Liver (tissue), 9 donors: ENCODE results near the gene XYLT2. TPM values are rescaled to one million over a fixed set of nuclear protein-coding genes. Genes with fewer than 3 reads are reported as not detected.
A peak's percentile ranks its signal among the peaks of the same experiment; 100 is the strongest.

ENCODE experiments used
- DNase-seq: peaks from one replicate; pipeline ENCODE4 v3.0.0-alpha.2; 2017; ENCODE audit warnings: low spot score
- H3K27ac ChIP-seq, 2 donors: one replicate each; pipeline ENCODE4 v1.7.0; 2013; ENCODE audit warnings: inconsistent platforms in 2 of 2, low read length in 2 of 2, control low read depth in 1 of 2, low read depth in 1 of 2, mild to moderate bottlenecking in 1 of 2
- H3K27me3 ChIP-seq, 4 donors: one replicate each; pipeline versions ENCODE4 v1.6.1 to v1.7.0; 2013; ENCODE audit warnings: low read length in 3 of 4, inconsistent platforms in 1 of 4, mild to moderate bottlenecking in 1 of 4, moderate library complexity in 1 of 4; ENCODE audit not compliant: control insufficient read depth in 4 of 4, insufficient read depth in 4 of 4
- H3K36me3 ChIP-seq, 4 donors: one replicate each; pipeline versions ENCODE4 v1.6.1 to v1.7.0; 2013; ENCODE audit warnings: low read length in 3 of 4, mild to moderate bottlenecking in 3 of 4, low read depth in 1 of 4, moderate library complexity in 1 of 4; ENCODE audit not compliant: control insufficient read depth in 4 of 4, insufficient read depth in 3 of 4
- H3K4me1 ChIP-seq, 4 donors: one replicate each; pipeline versions ENCODE4 v1.6.1 to v1.7.0; 2013; ENCODE audit warnings: low read length in 3 of 4, mild to moderate bottlenecking in 3 of 4, moderate library complexity in 1 of 4; ENCODE audit not compliant: control insufficient read depth in 4 of 4, insufficient read depth in 4 of 4
- H3K4me3 ChIP-seq, 3 donors: one replicate each; pipeline versions ENCODE4 v1.6.1 to v1.7.0; 2013; ENCODE audit warnings: low read length in 3 of 3, control low read depth in 1 of 3, low read depth in 1 of 3, mild to moderate bottlenecking in 1 of 3
- H3K9ac ChIP-seq, 2 donors: one replicate each; pipeline ENCODE4 v1.7.0; 2013; ENCODE audit warnings: low read length in 2 of 2, mild to moderate bottlenecking in 2 of 2, moderate library complexity in 2 of 2, control low read depth in 1 of 2, low read depth in 1 of 2
- H3K9me3 ChIP-seq, 4 donors: one replicate each; pipeline versions ENCODE4 v1.6.1 to v1.7.0; 2013; ENCODE audit warnings: low read length in 3 of 4; ENCODE audit not compliant: control insufficient read depth in 4 of 4
- EGR1 ChIP-seq, 2 donors: IDR thresholded peaks; 2 replicates each; pipeline ENCODE4 v1.6.1; 2016 to 2018; ENCODE audit warnings: antibody characterized with exemption in 2 of 2, low read depth in 2 of 2
- FOXA1 ChIP-seq: IDR thresholded peaks from 2 replicates; pipeline ENCODE4 v1.6.1; 2016; ENCODE audit warnings: antibody characterized with exemption
- FOXA2 ChIP-seq: IDR thresholded peaks from 2 replicates; pipeline ENCODE4 v1.6.1; 2016; ENCODE audit warnings: antibody characterized with exemption
- GABPA ChIP-seq, 2 donors: IDR thresholded peaks in 1 of 2; conservative IDR thresholded peaks in 1 of 2; 2 replicates each; pipeline ENCODE4 v1.6.1; 2016; ENCODE audit warnings: antibody characterized with exemption in 2 of 2, mild to moderate bottlenecking in 1 of 2, moderate library complexity in 1 of 2
- HNF4G ChIP-seq: IDR thresholded peaks from 2 replicates; pipeline ENCODE4 v1.6.1; 2016; ENCODE audit warnings: antibody characterized with exemption
- JUND ChIP-seq, 2 donors: IDR thresholded peaks; 2 replicates each; pipeline ENCODE4 v1.6.1; 2016; ENCODE audit warnings: antibody characterized with exemption in 2 of 2
- NR2F2 ChIP-seq: IDR thresholded peaks from 2 replicates; pipeline ENCODE4 v1.6.1; 2016; ENCODE audit warnings: antibody characterized with exemption
- RAD21 ChIP-seq, 2 donors: IDR thresholded peaks; 2 replicates each; pipeline ENCODE4 v1.6.1; 2016; ENCODE audit warnings: antibody characterized with exemption in 2 of 2, mild to moderate bottlenecking in 2 of 2
- RXRA ChIP-seq, 2 donors: IDR thresholded peaks; 2 replicates each; pipeline ENCODE4 v1.6.1; 2017 to 2018; ENCODE audit warnings: antibody characterized with exemption in 2 of 2, mild to moderate bottlenecking in 1 of 2
- SP1 ChIP-seq: IDR thresholded peaks from 2 replicates; pipeline ENCODE4 v1.6.1; 2018; ENCODE audit warnings: antibody characterized with exemption, mild to moderate bottlenecking
- TAF1 ChIP-seq: conservative IDR thresholded peaks from 2 replicates; pipeline ENCODE4 v1.6.1; 2016; ENCODE audit warnings: antibody characterized with exemption, mild to moderate bottlenecking
- YY1 ChIP-seq: IDR thresholded peaks from 2 replicates; pipeline ENCODE4 v1.6.1; 2016; ENCODE audit warnings: antibody characterized with exemption, mild to moderate bottlenecking
- WGBS: extraction: QIAGEN DNeasy Blood & Tissue Kit; methylation state at CpG from one replicate; pipeline ENCODE4 v1.1.7; 2013; 5-methylcytosine and 5-hydroxymethylcytosine counted together
- polyA plus RNA-seq, 2 donors: library from polyadenylated mRNA; stranded (reverse) in 1 of 2; unstranded in 1 of 2; fragments of 200-250 nt in 1 of 2; fragments of >200 nt in 1 of 2; fragmentation: Nextera tagmentation in 1 of 2; extraction: Ambion mirVana in 1 of 2; gene quantifications; one replicate each; pipeline versions ENCODE4 v1.2.1 to v1.2.3, GENCODE V29; 2013 to 2015
- total RNA-seq, 2 donors: library from RNA; depleted of rRNA; stranded (reverse); fragments of >200 nt; gene quantifications; one replicate each; pipeline ENCODE4 v1.2.3, GENCODE V29; 2014
- TF ChIP-seq, protein P1 (sequence below): IDR thresholded peaks from 2 replicates; pipeline ENCODE4 v1.6.1; 2016; ENCODE audit warnings: antibody characterized with exemption
- TF ChIP-seq, protein P2 (sequence below): fragments of 150-350 bp; IDR thresholded peaks from 2 replicates; pipeline ENCODE4 v1.5.1; 2017; ENCODE audit warnings: improper control_type of control experiment, low read depth, low read length; ENCODE audit not compliant: missing input control
- TF ChIP-seq, protein P3 (sequence below): IDR thresholded peaks from 2 replicates; pipeline ENCODE4 v1.6.1; 2016; ENCODE audit warnings: antibody characterized with exemption
- TF ChIP-seq, protein P4 (sequence below): IDR thresholded peaks from 2 replicates; pipeline ENCODE4 v1.6.1; 2016; ENCODE audit warnings: antibody characterized with exemption, mild to moderate bottlenecking
- TF ChIP-seq, protein P5 (sequence below): IDR thresholded peaks from 2 replicates; pipeline ENCODE4 v1.6.1; 2016; ENCODE audit warnings: antibody characterized with exemption
- donor health status: healthy.
- donor health status: healthy.
- donor health status: healthy.
- donor health status: healthy.
- donor health status: healthy.

The XYLT2 gene
- total and polyA plus RNA-seq, 4 donors: 5.3 to 11.3 (median 8.2) TPM

DNA sequence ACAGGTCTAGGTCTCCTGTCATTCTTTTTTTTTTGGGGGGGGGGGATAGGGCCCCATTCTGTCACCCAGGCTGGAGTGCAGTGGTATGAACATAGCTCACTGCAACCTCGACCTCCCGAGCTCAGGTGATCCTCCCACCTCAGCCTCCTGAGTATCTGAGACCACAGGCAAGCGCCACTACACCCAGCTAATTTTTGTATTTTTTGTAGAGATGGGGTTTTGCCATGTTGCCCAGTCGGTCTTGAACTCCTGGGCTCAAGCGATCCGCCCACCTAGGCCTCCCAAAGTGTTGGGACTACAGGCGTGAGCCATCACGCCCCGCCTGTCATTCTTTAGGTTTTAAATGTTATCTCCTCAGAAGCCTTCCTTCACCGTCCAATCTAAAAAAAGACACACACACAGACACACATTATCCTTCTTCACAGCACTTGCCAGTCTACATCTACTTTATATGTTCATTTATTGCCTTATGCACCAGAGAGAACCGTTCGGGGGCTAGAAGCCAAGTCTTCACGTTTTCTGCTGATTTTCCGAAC lies 26.4 kb downstream of the XYLT2 start:
- Histone ChIP-seq H3K27me3 (no peaks in the 10 kb centered on the region), H3K9me3 (no peaks in the 10 kb centered on the region), H3K4me1 (peaks cover 4 to 22% (median 14%) of the 10 kb centered on the region in 4 donors), H3K4me3 (peak overlapping the region; percentile 75 to 93 (median 84)), H3K27ac (peak overlapping the region; percentile 93 to 94), H3K9ac (peak overlapping the region; percentile 61 to 76), H3K36me3 (peaks cover 8 to 32% (median 27%) of the 10 kb centered on the region in 4 donors)
- 21% methylated on average over 14 of the region's 14 CpGs for whole genome bisulfite sequencing
- no peak for TF ChIP-seq EGR1 (IDR thresholded peaks at IDR 0.05; ENCODE audit: low read depth in 2 of 2)
- no peak for TF ChIP-seq FOXA1
- TF ChIP-seq, protein P1, sequence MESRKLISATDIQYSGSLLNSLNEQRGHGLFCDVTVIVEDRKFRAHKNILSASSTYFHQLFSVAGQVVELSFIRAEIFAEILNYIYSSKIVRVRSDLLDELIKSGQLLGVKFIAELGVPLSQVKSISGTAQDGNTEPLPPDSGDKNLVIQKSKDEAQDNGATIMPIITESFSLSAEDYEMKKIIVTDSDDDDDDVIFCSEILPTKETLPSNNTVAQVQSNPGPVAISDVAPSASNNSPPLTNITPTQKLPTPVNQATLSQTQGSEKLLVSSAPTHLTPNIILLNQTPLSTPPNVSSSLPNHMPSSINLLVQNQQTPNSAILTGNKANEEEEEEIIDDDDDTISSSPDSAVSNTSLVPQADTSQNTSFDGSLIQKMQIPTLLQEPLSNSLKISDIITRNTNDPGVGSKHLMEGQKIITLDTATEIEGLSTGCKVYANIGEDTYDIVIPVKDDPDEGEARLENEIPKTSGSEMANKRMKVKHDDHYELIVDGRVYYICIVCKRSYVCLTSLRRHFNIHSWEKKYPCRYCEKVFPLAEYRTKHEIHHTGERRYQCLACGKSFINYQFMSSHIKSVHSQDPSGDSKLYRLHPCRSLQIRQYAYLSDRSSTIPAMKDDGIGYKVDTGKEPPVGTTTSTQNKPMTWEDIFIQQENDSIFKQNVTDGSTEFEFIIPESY: no peak
- TF ChIP-seq SP1: no peak
- TF ChIP-seq YY1: no peak
- TF ChIP-seq, protein P2, sequence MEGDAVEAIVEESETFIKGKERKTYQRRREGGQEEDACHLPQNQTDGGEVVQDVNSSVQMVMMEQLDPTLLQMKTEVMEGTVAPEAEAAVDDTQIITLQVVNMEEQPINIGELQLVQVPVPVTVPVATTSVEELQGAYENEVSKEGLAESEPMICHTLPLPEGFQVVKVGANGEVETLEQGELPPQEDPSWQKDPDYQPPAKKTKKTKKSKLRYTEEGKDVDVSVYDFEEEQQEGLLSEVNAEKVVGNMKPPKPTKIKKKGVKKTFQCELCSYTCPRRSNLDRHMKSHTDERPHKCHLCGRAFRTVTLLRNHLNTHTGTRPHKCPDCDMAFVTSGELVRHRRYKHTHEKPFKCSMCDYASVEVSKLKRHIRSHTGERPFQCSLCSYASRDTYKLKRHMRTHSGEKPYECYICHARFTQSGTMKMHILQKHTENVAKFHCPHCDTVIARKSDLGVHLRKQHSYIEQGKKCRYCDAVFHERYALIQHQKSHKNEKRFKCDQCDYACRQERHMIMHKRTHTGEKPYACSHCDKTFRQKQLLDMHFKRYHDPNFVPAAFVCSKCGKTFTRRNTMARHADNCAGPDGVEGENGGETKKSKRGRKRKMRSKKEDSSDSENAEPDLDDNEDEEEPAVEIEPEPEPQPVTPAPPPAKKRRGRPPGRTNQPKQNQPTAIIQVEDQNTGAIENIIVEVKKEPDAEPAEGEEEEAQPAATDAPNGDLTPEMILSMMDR: no peak
- TF ChIP-seq NR2F2: no peak
- no peak for TF ChIP-seq TAF1
- TF ChIP-seq HNF4G: no peak
- TF ChIP-seq, protein P3, sequence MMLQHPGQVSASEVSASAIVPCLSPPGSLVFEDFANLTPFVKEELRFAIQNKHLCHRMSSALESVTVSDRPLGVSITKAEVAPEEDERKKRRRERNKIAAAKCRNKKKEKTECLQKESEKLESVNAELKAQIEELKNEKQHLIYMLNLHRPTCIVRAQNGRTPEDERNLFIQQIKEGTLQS: no peak
- TF ChIP-seq RAD21 (IDR thresholded peaks at IDR 0.05): no peak
- TF ChIP-seq, protein P4, sequence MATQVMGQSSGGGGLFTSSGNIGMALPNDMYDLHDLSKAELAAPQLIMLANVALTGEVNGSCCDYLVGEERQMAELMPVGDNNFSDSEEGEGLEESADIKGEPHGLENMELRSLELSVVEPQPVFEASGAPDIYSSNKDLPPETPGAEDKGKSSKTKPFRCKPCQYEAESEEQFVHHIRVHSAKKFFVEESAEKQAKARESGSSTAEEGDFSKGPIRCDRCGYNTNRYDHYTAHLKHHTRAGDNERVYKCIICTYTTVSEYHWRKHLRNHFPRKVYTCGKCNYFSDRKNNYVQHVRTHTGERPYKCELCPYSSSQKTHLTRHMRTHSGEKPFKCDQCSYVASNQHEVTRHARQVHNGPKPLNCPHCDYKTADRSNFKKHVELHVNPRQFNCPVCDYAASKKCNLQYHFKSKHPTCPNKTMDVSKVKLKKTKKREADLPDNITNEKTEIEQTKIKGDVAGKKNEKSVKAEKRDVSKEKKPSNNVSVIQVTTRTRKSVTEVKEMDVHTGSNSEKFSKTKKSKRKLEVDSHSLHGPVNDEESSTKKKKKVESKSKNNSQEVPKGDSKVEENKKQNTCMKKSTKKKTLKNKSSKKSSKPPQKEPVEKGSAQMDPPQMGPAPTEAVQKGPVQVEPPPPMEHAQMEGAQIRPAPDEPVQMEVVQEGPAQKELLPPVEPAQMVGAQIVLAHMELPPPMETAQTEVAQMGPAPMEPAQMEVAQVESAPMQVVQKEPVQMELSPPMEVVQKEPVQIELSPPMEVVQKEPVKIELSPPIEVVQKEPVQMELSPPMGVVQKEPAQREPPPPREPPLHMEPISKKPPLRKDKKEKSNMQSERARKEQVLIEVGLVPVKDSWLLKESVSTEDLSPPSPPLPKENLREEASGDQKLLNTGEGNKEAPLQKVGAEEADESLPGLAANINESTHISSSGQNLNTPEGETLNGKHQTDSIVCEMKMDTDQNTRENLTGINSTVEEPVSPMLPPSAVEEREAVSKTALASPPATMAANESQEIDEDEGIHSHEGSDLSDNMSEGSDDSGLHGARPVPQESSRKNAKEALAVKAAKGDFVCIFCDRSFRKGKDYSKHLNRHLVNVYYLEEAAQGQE: no peak
- no peak for TF ChIP-seq FOXA2
- no peak for TF ChIP-seq GABPA (IDR thresholded peaks at IDR 0.05 in 1 of 2, conservative IDR thresholded peaks at IDR 0.05 in 1 of 2)
- DNase-seq: no peak

DNA sequence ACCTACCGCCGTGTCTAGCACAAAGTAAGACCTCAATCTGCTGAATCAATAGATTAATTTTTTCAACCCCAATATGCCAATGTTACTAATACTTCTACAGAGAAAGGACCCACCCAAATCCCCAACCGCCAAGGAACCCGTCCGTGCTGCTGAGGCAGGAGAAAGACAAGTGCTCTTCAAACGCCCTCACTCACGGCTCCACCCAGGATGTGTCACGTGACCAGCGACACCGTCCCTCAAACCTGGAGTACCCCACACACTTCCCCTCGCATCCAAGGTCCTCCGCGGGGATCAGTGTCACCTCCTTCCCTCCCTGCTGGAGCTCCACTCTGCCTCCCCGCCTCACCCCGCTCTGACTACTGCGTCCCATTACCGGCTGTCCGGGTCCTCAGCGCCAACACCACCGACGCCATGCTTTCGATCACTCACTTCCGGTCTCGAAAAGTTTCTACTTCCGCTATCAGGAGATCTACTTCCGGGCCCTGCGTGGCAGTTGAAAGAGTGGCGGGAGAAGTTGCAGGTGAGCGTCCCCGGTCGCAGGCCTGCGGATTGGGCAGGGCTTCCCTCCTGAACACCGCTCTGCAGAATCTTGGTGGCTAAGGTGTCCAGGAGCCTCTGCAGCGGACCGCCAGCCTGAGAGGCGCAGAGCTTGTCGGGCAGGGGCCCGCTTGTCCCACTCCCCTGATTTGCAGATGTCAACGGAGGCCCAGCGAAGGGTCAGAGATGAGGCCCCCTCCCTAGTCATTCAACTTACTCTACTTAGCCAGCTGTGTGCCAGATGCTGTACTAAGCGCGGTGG lies 27.0 kb downstream of the XYLT2 start, which contains the start of the genes EME1 and MRPL27:
EME1 (plus strand) TSS at position 472 of the 799 bp plus-strand sequence. CDS start 1,980 bp downstream, outside the sequence.
MRPL27 (minus strand) TSS at position 427 of the 799 bp plus-strand sequence; CDS start at position 413, 14 bp downstream.
- 2% methylated on average over 42 of the region's 42 CpGs for WGBS
- H3K4me3 ChIP-seq: peak within 1 kb of the TSS; percentile 75 to 93 (median 84)
- H3K9ac ChIP-seq: peak within 1 kb of the TSS; percentile 61 to 76
- H3K27me3 ChIP-seq: no peaks in the 10 kb centered on the region
- peaks cover 4 to 26% (median 21%) of the 10 kb centered on the region in 4 donors for H3K36me3 ChIP-seq
- TF ChIP-seq, protein P5, sequence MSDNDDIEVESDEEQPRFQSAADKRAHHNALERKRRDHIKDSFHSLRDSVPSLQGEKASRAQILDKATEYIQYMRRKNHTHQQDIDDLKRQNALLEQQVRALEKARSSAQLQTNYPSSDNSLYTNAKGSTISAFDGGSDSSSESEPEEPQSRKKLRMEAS: peak; percentile 91
- TF ChIP-seq JUND (IDR thresholded peaks at IDR 0.05) (no peak), GABPA (IDR thresholded peaks at IDR 0.05 in 1 of 2, conservative IDR thresholded peaks at IDR 0.05 in 1 of 2) (peak; percentile 96 to 100), RXRA (IDR thresholded peaks at IDR 0.05) (peak in 1 of 2 donors; percentile 23), YY1 (peak; percentile 97), RAD21 (IDR thresholded peaks at IDR 0.05) (peak in 1 of 2 donors; percentile 31)
- H3K9me3 ChIP-seq: no peaks in the 10 kb centered on the region
- peaks cover 4 to 22% (median 14%) of the 10 kb centered on the region in 4 donors for H3K4me1 ChIP-seq
- H3K27ac ChIP-seq: peak within 1 kb of the TSS; percentile 93 to 94
- DNase-seq: peak; percentile 87
